ENCODE results near the gene GCNT3. TPM values are rescaled to one million over a fixed set of nuclear protein-coding genes. Genes with fewer than 3 reads are reported as not detected.
A peak's percentile ranks its signal among the peaks of the same experiment; 100 is the strongest.
"Not testable (repeated sequence)": the region's sequence is repeated elsewhere in the genome, so short reads cannot be mapped to it uniquely, and the experiment has no call there.

Gene GCNT3
- total and polyA plus RNA-seq, 2 donors: 1.1 to 2.4 TPM

DNA sequence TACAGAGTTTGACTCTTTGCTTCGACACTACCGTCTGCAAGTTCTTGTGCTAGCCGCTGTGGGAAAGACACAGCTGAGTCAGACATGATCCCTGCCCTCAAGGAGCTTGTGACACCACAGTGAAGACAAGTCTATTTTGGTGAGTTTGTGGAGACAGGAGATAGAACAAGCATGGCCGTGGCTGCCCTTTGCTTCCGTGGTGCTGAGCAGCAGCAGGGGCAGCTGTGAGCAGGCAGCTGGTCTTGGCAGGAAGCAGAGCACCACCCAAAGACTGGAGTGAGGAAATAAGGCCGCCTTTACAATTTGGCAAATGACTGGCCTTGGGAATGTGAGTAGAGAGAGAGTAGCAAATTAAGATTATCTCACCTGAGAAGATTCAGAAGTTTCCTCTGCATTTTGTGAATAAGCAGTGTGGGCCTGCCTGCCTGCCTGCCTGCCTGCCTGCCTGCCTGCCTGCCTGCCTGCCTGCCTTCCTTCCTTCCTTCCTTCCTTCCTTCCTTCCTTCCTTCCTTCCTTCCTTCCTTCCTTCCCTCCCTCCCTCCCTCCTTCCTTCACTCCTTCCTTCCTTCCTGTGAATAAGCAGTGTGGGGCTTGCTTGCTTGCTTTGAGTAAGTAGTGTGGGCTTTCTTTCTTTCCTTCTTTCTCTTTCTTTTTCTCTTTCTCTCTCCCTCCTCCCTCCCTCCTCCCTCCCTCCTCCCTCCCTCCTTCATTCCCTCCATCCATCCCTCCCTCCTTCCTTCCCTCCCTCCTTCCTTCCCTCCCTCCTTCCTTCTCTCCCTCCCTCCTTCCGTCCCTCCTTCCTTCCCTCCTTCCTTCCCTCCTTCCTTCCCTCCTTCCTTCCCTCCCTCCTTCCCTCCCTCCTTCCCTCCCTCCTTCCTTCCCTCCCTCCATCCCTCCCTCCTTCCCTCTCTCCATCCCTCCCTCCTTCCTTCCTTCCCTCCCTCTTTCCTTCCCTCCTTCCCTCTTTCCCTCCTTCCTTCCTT, 1.6 kb upstream of the GCNT3 start:
- Histone ChIP-seq H3K4me1 (ENCODE audit: control insufficient read depth in 2 of 2, insufficient read depth in 2 of 2, low read length in 2 of 2) (no peaks in the 10 kb centered on the region), H3K36me3 (ENCODE audit: control insufficient read depth in 2 of 2, insufficient read depth in 2 of 2, low read length in 1 of 2) (no peaks in the 10 kb centered on the region), H3K27ac (ENCODE audit: low read depth in 1 of 2, low read length in 1 of 2) (no peak overlapping the region), H3K9me3 (ENCODE audit: control insufficient read depth in 2 of 2, insufficient read depth in 1 of 2, low read length in 1 of 2) (no peaks in the 10 kb centered on the region), H3K27me3 (ENCODE audit: control insufficient read depth in 2 of 2, insufficient read depth in 1 of 2, low read length in 1 of 2) (no peaks in the 10 kb centered on the region), H3K4me3 (ENCODE audit: low read length in 2 of 2) (no peak overlapping the region)
- DNase-seq (ENCODE audit: low read depth in 6 of 9, low spot score in 9 of 9): no peak
- WGBS: 86% methylated on average over 7 of the region's 7 CpGs

DNA sequence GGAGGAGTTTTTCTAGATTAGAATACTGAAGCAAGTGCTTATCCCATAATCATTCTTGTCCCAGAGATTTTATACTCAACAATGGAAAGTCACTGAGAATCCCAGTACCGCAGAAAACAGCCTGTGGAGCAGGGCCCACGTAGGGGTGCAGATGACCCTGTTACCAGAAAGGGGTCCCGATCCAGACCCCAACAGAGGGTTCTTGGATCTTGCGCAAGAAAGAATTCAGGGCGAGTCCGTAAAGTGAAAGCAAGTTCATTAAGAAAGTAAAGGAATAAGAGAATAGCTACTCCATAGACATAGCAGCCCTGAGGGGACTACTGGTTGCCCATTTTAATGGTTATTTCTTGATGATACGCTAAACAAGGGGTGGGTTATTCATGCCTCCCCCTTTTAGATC, 2.6 kb downstream of the GCNT3 start:
- Histone ChIP-seq H3K27ac (ENCODE audit: low read depth in 1 of 2, low read length in 1 of 2) (no peak overlapping the region), H3K4me1 (ENCODE audit: control insufficient read depth in 2 of 2, insufficient read depth in 2 of 2, low read length in 2 of 2) (no peaks in the 10 kb centered on the region), H3K9me3 (ENCODE audit: control insufficient read depth in 2 of 2, insufficient read depth in 1 of 2, low read length in 1 of 2) (no peaks in the 10 kb centered on the region), H3K36me3 (ENCODE audit: control insufficient read depth in 2 of 2, insufficient read depth in 2 of 2, low read length in 1 of 2) (no peaks in the 10 kb centered on the region), H3K27me3 (ENCODE audit: control insufficient read depth in 2 of 2, insufficient read depth in 1 of 2, low read length in 1 of 2) (peaks cover 0 to 3% of the 10 kb centered on the region in 2 donors), H3K4me3 (ENCODE audit: low read length in 2 of 2) (no peak overlapping the region)
- WGBS: over 99% methylated on average over 7 of the region's 7 CpGs
- DNase-seq (ENCODE audit: low read depth in 6 of 9, low spot score in 9 of 9): no peak

DNA sequence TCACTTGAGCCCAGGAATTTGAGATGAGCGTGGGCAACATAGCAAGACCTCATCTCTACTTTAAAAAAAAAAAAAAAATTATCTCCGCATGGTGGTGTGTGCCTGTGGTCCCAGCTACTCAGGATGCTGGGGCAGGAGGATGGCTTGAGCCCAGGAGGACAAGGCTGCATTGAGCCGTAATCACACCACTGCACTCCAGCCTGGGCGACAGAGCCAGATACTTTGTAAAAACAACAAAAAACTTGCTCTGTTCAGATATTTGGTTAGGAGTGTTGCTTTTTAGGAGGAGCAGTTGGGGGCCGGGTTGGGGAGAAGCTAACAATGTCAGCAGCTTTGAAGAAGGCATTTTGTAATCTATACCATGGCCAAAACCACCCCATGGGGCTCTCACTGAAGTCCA, 4.1 kb downstream of the GCNT3 start:
- Histone ChIP-seq H3K4me1 (ENCODE audit: control insufficient read depth in 2 of 2, insufficient read depth in 2 of 2, low read length in 2 of 2) (no peaks in the 10 kb centered on the region), H3K9me3 (ENCODE audit: control insufficient read depth in 2 of 2, insufficient read depth in 1 of 2, low read length in 1 of 2) (no peaks in the 10 kb centered on the region), H3K4me3 (ENCODE audit: low read length in 2 of 2) (no peak overlapping the region), H3K27ac (ENCODE audit: low read depth in 1 of 2, low read length in 1 of 2) (no peak overlapping the region), H3K36me3 (ENCODE audit: control insufficient read depth in 2 of 2, insufficient read depth in 2 of 2, low read length in 1 of 2) (no peaks in the 10 kb centered on the region), H3K27me3 (ENCODE audit: control insufficient read depth in 2 of 2, insufficient read depth in 1 of 2, low read length in 1 of 2) (peaks cover 0 to 3% of the 10 kb centered on the region in 2 donors)
- no peak for DNase-seq (ENCODE audit: low read depth in 6 of 9, low spot score in 9 of 9)
- WGBS: 96% methylated on average over 5 of the region's 5 CpGs

DNA sequence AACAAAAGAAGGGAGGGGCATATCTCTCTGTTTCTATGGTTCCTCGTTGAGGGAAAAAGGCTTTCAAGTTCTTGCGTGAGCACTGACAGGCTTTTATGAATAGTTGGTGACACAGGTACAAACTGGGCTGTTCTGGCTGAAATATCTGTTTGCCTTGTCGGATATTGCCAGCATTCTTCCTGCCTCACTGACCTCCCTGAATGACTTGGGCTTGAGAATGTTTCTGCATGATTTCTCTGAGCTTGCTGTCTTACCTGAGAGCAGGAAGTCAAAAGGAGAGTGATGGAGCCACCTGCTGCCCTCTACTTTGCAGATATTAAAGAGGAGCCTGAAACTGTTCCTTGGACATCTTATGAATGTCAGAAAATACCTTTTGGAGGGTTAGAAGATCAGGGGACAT, 4.8 kb downstream of the GCNT3 start:
- no peak overlapping the region for H3K27ac ChIP-seq (ENCODE audit: low read depth in 1 of 2, low read length in 1 of 2)
- DNase-seq (ENCODE audit: low read depth in 6 of 9, low spot score in 9 of 9): peak in 2 of 9 donors; percentile 7 to 16
- no peak overlapping the region for H3K4me3 ChIP-seq (ENCODE audit: low read length in 2 of 2)
- H3K4me1 ChIP-seq (ENCODE audit: control insufficient read depth in 2 of 2, insufficient read depth in 2 of 2, low read length in 2 of 2): no peaks in the 10 kb centered on the region
- 89% methylated on average over 3 of the region's 3 CpGs for WGBS
- no peaks in the 10 kb centered on the region for H3K9me3 ChIP-seq (ENCODE audit: control insufficient read depth in 2 of 2, insufficient read depth in 1 of 2, low read length in 1 of 2)
- no peaks in the 10 kb centered on the region for H3K36me3 ChIP-seq (ENCODE audit: control insufficient read depth in 2 of 2, insufficient read depth in 2 of 2, low read length in 1 of 2)
- peaks cover 0 to 3% of the 10 kb centered on the region in 2 donors for H3K27me3 ChIP-seq (ENCODE audit: control insufficient read depth in 2 of 2, insufficient read depth in 1 of 2, low read length in 1 of 2)

DNA sequence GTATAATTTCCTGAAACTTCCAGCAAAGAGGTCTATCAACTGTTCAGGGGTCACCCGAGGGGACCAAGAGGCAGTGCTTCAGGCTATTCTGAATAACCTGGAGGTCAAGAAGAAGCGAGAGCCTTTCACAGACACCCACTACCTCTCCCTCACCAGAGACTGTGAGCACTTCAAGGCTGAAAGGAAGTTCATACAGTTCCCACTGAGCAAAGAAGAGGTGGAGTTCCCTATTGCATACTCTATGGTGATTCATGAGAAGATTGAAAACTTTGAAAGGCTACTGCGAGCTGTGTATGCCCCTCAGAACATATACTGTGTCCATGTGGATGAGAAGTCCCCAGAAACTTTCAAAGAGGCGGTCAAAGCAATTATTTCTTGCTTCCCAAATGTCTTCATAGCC, 6.8 kb downstream of the GCNT3 start:
- no peaks in the 10 kb centered on the region for H3K4me1 ChIP-seq (ENCODE audit: control insufficient read depth in 2 of 2, insufficient read depth in 2 of 2, low read length in 2 of 2)
- H3K27me3 ChIP-seq (ENCODE audit: control insufficient read depth in 2 of 2, insufficient read depth in 1 of 2, low read length in 1 of 2): peaks cover 0 to 3% of the 10 kb centered on the region in 2 donors
- no peak overlapping the region for H3K4me3 ChIP-seq (ENCODE audit: low read length in 2 of 2)
- H3K36me3 ChIP-seq (ENCODE audit: control insufficient read depth in 2 of 2, insufficient read depth in 2 of 2, low read length in 1 of 2): no peaks in the 10 kb centered on the region
- 89% methylated on average over 4 of the region's 4 CpGs for WGBS
- H3K27ac ChIP-seq (ENCODE audit: low read depth in 1 of 2, low read length in 1 of 2): no peak overlapping the region
- no peaks in the 10 kb centered on the region for H3K9me3 ChIP-seq (ENCODE audit: control insufficient read depth in 2 of 2, insufficient read depth in 1 of 2, low read length in 1 of 2)
- no peak for DNase-seq (ENCODE audit: low read depth in 6 of 9, low spot score in 9 of 9)

DNA sequence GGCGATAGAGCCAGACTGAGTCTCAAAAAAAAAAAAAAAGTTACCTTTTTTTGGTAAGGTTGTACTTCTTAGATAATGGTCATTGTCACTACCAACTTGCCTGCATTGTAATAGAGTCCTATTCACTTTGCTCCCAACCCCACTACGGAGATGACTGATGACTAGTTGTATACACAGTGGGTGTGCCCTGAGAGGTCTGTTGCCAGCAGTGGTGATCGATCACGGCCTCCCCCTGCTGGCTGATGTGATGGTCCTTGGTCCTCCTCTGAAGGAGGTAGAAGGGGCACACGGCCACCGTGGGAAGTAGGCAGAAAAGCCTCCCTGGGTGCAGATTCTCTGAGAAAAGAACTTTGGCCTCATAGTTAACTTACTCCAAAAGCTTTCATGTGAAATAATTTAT, 10.7 kb downstream of the GCNT3 start:
- 30% methylated on average over 6 of the region's 6 CpGs for WGBS
- H3K27me3 ChIP-seq (ENCODE audit: control insufficient read depth in 2 of 2, insufficient read depth in 1 of 2, low read length in 1 of 2): peaks cover 0 to 3% of the 10 kb centered on the region in 2 donors
- H3K9me3 ChIP-seq (ENCODE audit: control insufficient read depth in 2 of 2, insufficient read depth in 1 of 2, low read length in 1 of 2): no peaks in the 10 kb centered on the region
- H3K4me3 ChIP-seq (ENCODE audit: low read length in 2 of 2): no peak overlapping the region
- no peak overlapping the region for H3K27ac ChIP-seq (ENCODE audit: low read depth in 1 of 2, low read length in 1 of 2)
- peak in 2 of 9 donors; percentile 8 to 21 for DNase-seq (ENCODE audit: low read depth in 6 of 9, low spot score in 9 of 9)
- no peaks in the 10 kb centered on the region for H3K4me1 ChIP-seq (ENCODE audit: control insufficient read depth in 2 of 2, insufficient read depth in 2 of 2, low read length in 2 of 2)
- no peaks in the 10 kb centered on the region for H3K36me3 ChIP-seq (ENCODE audit: control insufficient read depth in 2 of 2, insufficient read depth in 2 of 2, low read length in 1 of 2)

DNA sequence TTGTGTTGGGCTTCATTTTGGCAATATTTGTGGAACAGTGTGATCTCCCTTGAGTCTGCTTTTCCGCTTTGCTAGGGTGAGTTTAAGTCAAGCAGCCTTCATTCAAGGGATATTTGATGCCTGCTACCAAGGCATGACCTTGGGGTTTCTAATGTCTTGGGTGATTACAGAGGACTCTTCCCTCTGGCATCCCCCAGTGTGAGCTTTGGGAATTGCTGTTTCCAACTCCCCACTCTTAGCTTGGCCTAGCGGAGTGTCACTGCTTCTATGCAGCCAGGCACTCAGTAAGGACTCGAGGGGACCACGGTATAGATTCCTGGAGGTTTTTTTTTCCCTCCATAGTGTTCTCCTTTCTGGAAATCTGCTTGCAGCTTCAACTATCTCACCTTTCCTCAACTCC, 21.1 kb downstream of the GCNT3 start:
- Histone ChIP-seq H3K36me3 (ENCODE audit: control insufficient read depth in 2 of 2, insufficient read depth in 2 of 2, low read length in 1 of 2) (peaks cover 0 to 3% of the 10 kb centered on the region in 2 donors), H3K27ac (ENCODE audit: low read depth in 1 of 2, low read length in 1 of 2) (no peak overlapping the region), H3K4me3 (ENCODE audit: low read length in 2 of 2) (no peak overlapping the region), H3K27me3 (ENCODE audit: control insufficient read depth in 2 of 2, insufficient read depth in 1 of 2, low read length in 1 of 2) (no peaks in the 10 kb centered on the region), H3K4me1 (ENCODE audit: control insufficient read depth in 2 of 2, insufficient read depth in 2 of 2, low read length in 2 of 2) (no peaks in the 10 kb centered on the region), H3K9me3 (ENCODE audit: control insufficient read depth in 2 of 2, insufficient read depth in 1 of 2, low read length in 1 of 2) (no peaks in the 10 kb centered on the region)
- 92% methylated on average over 4 of the region's 4 CpGs for WGBS
- no peak for DNase-seq (ENCODE audit: low read depth in 6 of 9, low spot score in 9 of 9)

DNA sequence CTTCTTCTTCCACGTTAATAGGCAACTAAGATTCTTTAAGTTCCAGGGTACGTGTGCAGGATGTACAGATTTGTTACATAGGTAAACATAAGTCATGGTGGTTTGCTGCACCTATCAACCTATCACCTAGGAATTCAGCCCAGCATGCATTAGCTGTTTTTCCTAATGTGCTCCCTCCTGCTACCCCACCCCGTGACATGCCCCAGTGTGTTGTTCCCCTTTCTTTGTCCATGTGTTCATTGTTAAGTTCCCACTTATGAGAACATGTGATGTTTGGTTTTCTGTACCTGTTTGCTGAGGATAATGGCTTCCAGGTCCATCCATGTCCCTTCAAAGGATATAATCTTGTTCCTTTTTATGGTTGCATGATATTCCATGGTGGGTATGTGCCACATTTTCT, 24.6 kb downstream of the GCNT3 start:
- 95% methylated on average over 3 of the region's 3 CpGs for WGBS
- no peak overlapping the region for H3K4me3 ChIP-seq (ENCODE audit: low read length in 2 of 2)
- peaks cover 3 to 16% of the 10 kb centered on the region in 2 donors for H3K36me3 ChIP-seq (ENCODE audit: control insufficient read depth in 2 of 2, insufficient read depth in 2 of 2, low read length in 1 of 2)
- H3K9me3 ChIP-seq (ENCODE audit: control insufficient read depth in 2 of 2, insufficient read depth in 1 of 2, low read length in 1 of 2): no peaks in the 10 kb centered on the region
- H3K27me3 ChIP-seq (ENCODE audit: control insufficient read depth in 2 of 2, insufficient read depth in 1 of 2, low read length in 1 of 2): no peaks in the 10 kb centered on the region
- H3K27ac ChIP-seq (ENCODE audit: low read depth in 1 of 2, low read length in 1 of 2): no peak overlapping the region
- DNase-seq (ENCODE audit: low read depth in 6 of 9, low spot score in 9 of 9): no peak
- H3K4me1 ChIP-seq (ENCODE audit: control insufficient read depth in 2 of 2, insufficient read depth in 2 of 2, low read length in 2 of 2): no peaks in the 10 kb centered on the region

DNA sequence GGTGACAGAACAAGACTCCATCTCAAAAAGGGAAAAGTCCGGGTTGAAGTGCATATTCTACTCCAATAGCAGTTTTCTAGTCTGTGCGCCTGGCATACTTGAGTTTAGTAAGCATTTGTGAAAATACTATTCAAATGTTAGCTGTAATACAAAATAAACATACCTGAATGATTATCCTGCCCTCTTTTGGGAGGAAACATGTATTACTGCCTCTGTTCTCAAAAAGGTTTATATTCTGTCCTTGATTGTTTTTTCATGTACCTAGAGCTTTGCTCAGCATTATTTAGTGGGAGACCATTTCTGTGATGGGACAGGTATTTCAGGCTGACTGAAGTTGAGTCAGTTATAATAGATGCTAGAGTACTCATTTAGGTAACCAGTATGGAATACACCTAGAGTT, 25.9 kb downstream of the GCNT3 start:
- H3K36me3 ChIP-seq (ENCODE audit: control insufficient read depth in 2 of 2, insufficient read depth in 2 of 2, low read length in 1 of 2): peaks cover 3 to 20% of the 10 kb centered on the region in 2 donors
- not testable (repeated sequence) for H3K4me1 ChIP-seq (ENCODE audit: control insufficient read depth in 2 of 2, insufficient read depth in 2 of 2, low read length in 2 of 2); H3K4me3 ChIP-seq (ENCODE audit: low read length in 2 of 2); H3K9me3 ChIP-seq (ENCODE audit: control insufficient read depth in 2 of 2, insufficient read depth in 1 of 2, low read length in 1 of 2); H3K27me3 ChIP-seq (ENCODE audit: control insufficient read depth in 2 of 2, insufficient read depth in 1 of 2, low read length in 1 of 2); DNase-seq (ENCODE audit: low read depth in 6 of 9, low spot score in 9 of 9); H3K27ac ChIP-seq (ENCODE audit: low read depth in 1 of 2, low read length in 1 of 2)
- WGBS: 98% methylated on average over 2 of the region's 2 CpGs

All from thymus (tissue), 11 donors.